Transverse colon (tissue), 4 donors: ENCODE data around the gene ABHD16A. TPM values are rescaled to one million over a fixed set of nuclear protein-coding genes. Genes with fewer than 3 reads are reported as not detected.

Source experiments
- DNase-seq: peaks from one replicate; pipeline ENCODE4 v3.0.0-alpha.2; 2019
- H3K27ac ChIP-seq, 4 donors: fragments of 200-600 bp; sonication (generic); 2 replicates each; pipeline ENCODE4 v1.5.1; 2016 to 2018; ENCODE audit warnings: inconsistent platforms in 4 of 4
- H3K27me3 ChIP-seq: fragments of 200-600 bp; sonication (generic); 2 replicates; pipeline ENCODE4 v1.5.1; 2017; ENCODE audit warnings: inconsistent platforms
- H3K36me3 ChIP-seq, 4 donors: fragments of 200-600 bp; sonication (generic); 2 replicates each; pipeline ENCODE4 v1.5.1; 2017 to 2019; ENCODE audit warnings: inconsistent platforms in 4 of 4
- H3K4me1 ChIP-seq, 4 donors: fragments of 200-600 bp; sonication (generic); 2 replicates each; pipeline ENCODE4 v1.5.1; 2017 to 2020; ENCODE audit warnings: inconsistent platforms in 4 of 4
- H3K4me3 ChIP-seq, 4 donors: fragments of 200-600 bp; sonication (generic); 1 replicate in 1 of 4; 2 replicates in 3 of 4; pipeline versions ENCODE4 v1.5.1 to v1.6.1; 2017 to 2019; ENCODE audit warnings: inconsistent platforms in 4 of 4
- H3K9me3 ChIP-seq, 2 donors: fragments of 200-600 bp; sonication (generic); 2 replicates each; pipeline ENCODE4 v1.5.1; 2017 to 2019; ENCODE audit warnings: inconsistent platforms in 2 of 2
- CTCF ChIP-seq, 5 experiments: fragments of 200-600 bp in 3 of 5; fragments of 450-650 bp in 2 of 5; sonication (generic) in 3 of 5; IDR thresholded peaks; 1 replicate in 2 of 5; 2 replicates in 3 of 5; pipeline ENCODE4 v1.5.1; 2016 to 2017; ENCODE audit warnings: antibody characterized with exemption in 5 of 5, inconsistent platforms in 3 of 5, mild to moderate bottlenecking in 2 of 5, moderate library complexity in 1 of 5
- EP300 ChIP-seq: sonication (generic); formaldehyde crosslinking; IDR thresholded peaks from one replicate; pipeline ENCODE4 v1.6.1; 2017; ENCODE audit warnings: antibody characterized with exemption, low read depth
- POLR2A ChIP-seq: fragments of 450-650 bp; IDR thresholded peaks from one replicate; pipeline ENCODE4 v1.6.1; 2016; ENCODE audit warnings: antibody characterized with exemption, mild to moderate bottlenecking, moderate library complexity
- POLR2AphosphoS5 ChIP-seq, 3 donors: sonication (generic); formaldehyde crosslinking; IDR thresholded peaks; one replicate each; pipeline ENCODE4 v1.6.1; 2016; ENCODE audit warnings: antibody characterized with exemption in 3 of 3
- WGBS, 2 donors: methylation state at CpG; one replicate each; pipeline ENCODE4 v1.1.5; 2018; ENCODE audit warnings: low coverage in 1 of 2; 5-methylcytosine and 5-hydroxymethylcytosine counted together
- in situ Hi-C, 4 donors: fragments of 200-750 bp; cut with MboI; loops; one replicate each; pipeline versions ENCODE4 v1.15.0 to v1.15.1; 2017; ENCODE audit warnings: low sequenced_read_pairs in 3 of 4, low pct_ligation_motif_present in 1 of 4, low pct_unique_long_range_greater_than_20kb in 1 of 4
- intact Hi-C: fragments of 100-400 bp; cut with DNase I; formaldehyde crosslinking; loops from one replicate; pipeline ENCODE4 v1.15.1; 2023; ENCODE audit warnings: low total_unique reads
- total RNA-seq, 4 donors: library from RNA; depleted of rRNA; stranded (reverse); fragments of >200 nt; gene quantifications; one replicate each; pipeline ENCODE4 v1.1.0, GENCODE V29; 2016

ABHD16A gene
- total RNA-seq, 4 donors from 2014 or later: 45.4 to 72.8 (median 67.4) TPM

GRCh38 chr6:31666337-31666965, 36.7 kb downstream of the ABHD16A start:
- WGBS, 2 donors: 1 to 5% methylated on average over 4 to 15 of the region's 15 CpGs
- DNase-seq: no peak

GRCh38 chr6:31665501-31666336, 37.4 kb downstream of the ABHD16A start, which contains the start of gene CSNK2B:
TSS of gene CSNK2B (plus strand) at chr6:31666080. CDS start at chr6:31666832, 752 bp downstream.
- Histone ChIP-seq H3K4me1 (peaks cover 23 to 55% (median 30%) of the 10 kb centered on the region in 4 donors), H3K27me3 (no peaks in the 10 kb centered on the region), H3K9me3 (no peaks in the 10 kb centered on the region), H3K4me3 (peak within 1 kb of the TSS; percentile 76 to 96 (median 92)), H3K27ac (peak within 1 kb of the TSS; percentile 93 to 99 (median 98)), H3K36me3 (peaks cover 0 to 43% (median 20%) of the 10 kb centered on the region in 4 donors)
- intact Hi-C loops: no loop called here
- 1% methylated on average over 53 of the region's 63 CpGs; no CpG with 5 or more reads in 1 of the 2 donors for WGBS, 2 donors
- in situ Hi-C loops: no loop called here
- TF ChIP-seq CTCF (IDR thresholded peaks at IDR 0.05) (no peak), POLR2A (peak; percentile 94), POLR2AphosphoS5 (IDR thresholded peaks at IDR 0.05) (peak; percentile 86 to 89 (median 87))
- peak; percentile 99 for DNase-seq

More at GRCh38 chr6:31666337-31666965, 36.7 kb downstream of the ABHD16A start:
- H3K27me3 ChIP-seq: no peaks in the 10 kb centered on the region
- H3K9me3 ChIP-seq: no peaks in the 10 kb centered on the region
- no peak for TF ChIP-seq EP300
- no peak for TF ChIP-seq CTCF (IDR thresholded peaks at IDR 0.05)
- TF ChIP-seq POLR2A: no peak
- TF ChIP-seq POLR2AphosphoS5 (IDR thresholded peaks at IDR 0.05): no peak
- intact Hi-C loops (no loop called here), in situ Hi-C loops (no loop called here)
- peaks cover 0 to 50% (median 24%) of the 10 kb centered on the region in 4 donors for H3K36me3 ChIP-seq
- H3K27ac ChIP-seq: peak overlapping the region; percentile 93 to 99 (median 98)
- peaks cover 21 to 47% (median 26%) of the 10 kb centered on the region in 4 donors for H3K4me1 ChIP-seq
- peak overlapping the region; percentile 76 to 96 (median 92) for H3K4me3 ChIP-seq

GRCh38 chr6:31664790-31665500, 38.2 kb downstream of the ABHD16A start, which contains the start of gene GPANK1:
TSS of gene GPANK1 (minus strand) at chr6:31664997. CDS start at chr6:31664478, 519 bp downstream.
- Histone ChIP-seq H3K4me1 (peaks cover 23 to 55% (median 31%) of the 10 kb centered on the region in 4 donors), H3K4me3 (peak within 1 kb of the TSS; percentile 47 to 96 (median 84)), H3K27ac (peak within 1 kb of the TSS; percentile 93 to 99 (median 98)), H3K27me3 (no peaks in the 10 kb centered on the region), H3K36me3 (peaks cover 0 to 35% (median 14%) of the 10 kb centered on the region in 4 donors), H3K9me3 (no peaks in the 10 kb centered on the region)
- DNase-seq: peak; percentile 93
- in situ Hi-C loops: no loop called here
- WGBS, 2 donors: 0 to 1% methylated on average over 1 to 38 of the region's 39 CpGs
- TF ChIP-seq EP300 (no peak), POLR2AphosphoS5 (IDR thresholded peaks at IDR 0.05) (peak; percentile 81 to 89 (median 84)), CTCF (IDR thresholded peaks at IDR 0.05) (no peak), POLR2A (peak; percentile 66)
- intact Hi-C loops: no loop called here
